HCT116 (cell line): ENCODE measurements around the gene ZNG1B.
"Not testable (repeated sequence)": the region's sequence is repeated elsewhere in the genome, so short reads cannot be mapped to it uniquely, and the experiment has no call there.

Experiments used
- CEBPB ChIP-seq: IDR thresholded peaks from 2 replicates; pipeline ENCODE4 v1.6.1; 2012; ENCODE audit warnings: low read depth
- CTCF ChIP-seq, 3 experiments: fragments of 200-600 bp in 1 of 3; sonication (generic) in 1 of 3; IDR thresholded peaks in 2 of 3; conservative IDR thresholded peaks in 1 of 3; 2 replicates each; pipeline ENCODE4 v1.5.1; 2012 to 2017; ENCODE audit warnings: low read depth in 2 of 3, low read length in 2 of 3, antibody characterized with exemption in 1 of 3, borderline replicate concordance in 1 of 3, control low read depth in 1 of 3, mild to moderate bottlenecking in 1 of 3, mixed read lengths in 1 of 3, mixed run types in 1 of 3, moderate library complexity in 1 of 3; ENCODE audit not compliant: insufficient read depth in 1 of 3
- EGR1 ChIP-seq: IDR thresholded peaks from 2 replicates; pipeline ENCODE4 v1.6.1; 2012; ENCODE audit warnings: low read depth
- EZH2phosphoT487 ChIP-seq: fragments of 200-600 bp; IDR thresholded peaks from 2 replicates; pipeline ENCODE4 v1.6.1; 2018; ENCODE audit warnings: antibody characterized with exemption, borderline replicate concordance
- FOSL1 ChIP-seq: IDR thresholded peaks from 2 replicates; pipeline ENCODE4 v1.6.1; 2012; ENCODE audit warnings: low read depth
- MAX ChIP-seq: IDR thresholded peaks from 2 replicates; pipeline ENCODE4 v1.6.1; 2012
- POLR2A ChIP-seq: IDR thresholded peaks from 2 replicates; pipeline ENCODE4 v1.7.0; 2011; ENCODE audit warnings: borderline replicate concordance; ENCODE audit not compliant: insufficient read depth, insufficient read length; ENCODE audit errors: extremely low read depth
- POLR2AphosphoS5 ChIP-seq: IDR thresholded peaks from 2 replicates; pipeline ENCODE4 v1.6.1; 2011; ENCODE audit warnings: mild to moderate bottlenecking, low read depth, low read length, moderate library complexity
- RAD21 ChIP-seq: IDR thresholded peaks from 2 replicates; pipeline ENCODE4 v1.6.1; 2012; ENCODE audit warnings: low read depth, mild to moderate bottlenecking
- REST ChIP-seq: IDR thresholded peaks from 2 replicates; pipeline ENCODE4 v1.6.1; 2012; ENCODE audit warnings: low read depth
- SRF ChIP-seq: IDR thresholded peaks from 2 replicates; pipeline ENCODE4 v1.6.1; 2012; ENCODE audit warnings: low read depth
- TCF7L2 ChIP-seq: IDR thresholded peaks from 2 replicates; pipeline ENCODE4 v1.7.0; 2011; ENCODE audit warnings: borderline replicate concordance, inconsistent platforms; ENCODE audit not compliant: insufficient read depth, insufficient read length; ENCODE audit errors: extremely low read depth
- ZFX ChIP-seq: fragments of 450-650 bp; IDR thresholded peaks from 2 replicates; pipeline ENCODE4 v1.6.1; 2017
- ZNF274 ChIP-seq: fragments of 200-500 bp; sonication (Bioruptor generic); IDR thresholded peaks from 2 replicates; pipeline ENCODE4 v1.6.1; 2014; ENCODE audit warnings: mild to moderate bottlenecking, low read depth, low read length, inconsistent platforms

- not testable (repeated sequence) for TF ChIP-seq POLR2AphosphoS5; CTCF (IDR thresholded peaks at IDR 0.05 in 2 of 3, conservative IDR thresholded peaks at IDR 0.05 in 1 of 3; ENCODE audit: borderline replicate concordance in 1 of 3, insufficient read depth in 1 of 3, low read depth in 2 of 3, low read length in 2 of 3); TCF7L2; POLR2A; ZNF274; EGR1; CEBPB; SRF; FOSL1; ZFX; REST; MAX; EZH2phosphoT487; RAD21
Measured at GRCh38 chr2:113433468-113433867, 4.0 kb upstream of the ZNG1B start.
